H1 (cell line): ENCODE data around the gene POLRMT. TPM values are rescaled to one million over a fixed set of nuclear protein-coding genes. Genes with fewer than 3 reads are reported as not detected.

Source experiments
- CTCF ChIA-PET: fragments of 300-600 bp; sonication (Branson Sonifier 250); formaldehyde crosslinking; loops from one replicate; lab custom pipeline; 2021; ENCODE audit not compliant: partially characterized antibody; lab: Charles Lee
- POLR2A ChIA-PET: fragments of 300-600 bp; sonication (Branson Sonifier 250); formaldehyde crosslinking; loops from one replicate; lab custom pipeline; 2021; ENCODE audit warnings: inconsistent platforms; ENCODE audit not compliant: partially characterized antibody; lab: Charles Lee
- DNase-seq, 2 experiments: peaks; one replicate each; pipeline versions ENCODE4 v3.0.0 to v3.0.0-alpha.2; 2010 to 2022; ENCODE audit warnings: low spot score in 2 of 2, low read depth in 1 of 2, mixed read lengths in 1 of 2
- FAIRE-seq: peaks from 2 replicates; lab custom pipeline; 2011; peaks lifted over from hg19 to GRCh38; lab: Jason Lieb, UNC
- H2AFZ ChIP-seq: 2 replicates; pipeline ENCODE4 v1.8.1; 2012; ENCODE audit warnings: low read length, inconsistent platforms
- H2AK5ac ChIP-seq: 2 replicates; pipeline ENCODE4 v1.6.1; 2013; ENCODE audit warnings: low read depth, low read length
- H2BK120ac ChIP-seq: replicated peaks from 2 replicates; pipeline ENCODE3; 2013; ENCODE audit warnings: low read depth, low read length, inconsistent platforms
- H2BK12ac ChIP-seq: 2 replicates; pipeline ENCODE4 v1.6.1; 2013; ENCODE audit warnings: low read depth, low read length
- H2BK15ac ChIP-seq: 2 replicates; pipeline ENCODE4 v1.6.1; 2013; ENCODE audit warnings: low read length
- H2BK20ac ChIP-seq: 2 replicates; pipeline ENCODE4 v1.6.1; 2013; ENCODE audit warnings: low read length
- H2BK5ac ChIP-seq: 2 replicates; pipeline ENCODE4 v1.6.1; 2013; ENCODE audit warnings: low read depth, low read length
- H3K14ac ChIP-seq: 2 replicates; pipeline ENCODE4 v1.6.1; 2013; ENCODE audit warnings: inconsistent platforms; ENCODE audit not compliant: insufficient read length
- H3K18ac ChIP-seq: 2 replicates; pipeline ENCODE4 v1.6.1; 2013; ENCODE audit warnings: low read length; ENCODE audit errors: extremely low read depth
- H3K23ac ChIP-seq: 2 replicates; pipeline ENCODE4 v1.6.1; 2013; ENCODE audit warnings: inconsistent platforms; ENCODE audit not compliant: insufficient read length
- H3K23me2 ChIP-seq: 2 replicates; pipeline ENCODE4 v1.6.1; 2013; ENCODE audit warnings: low read depth, low read length
- H3K27ac ChIP-seq: 2 replicates; pipeline ENCODE4 v1.6.1; 2011; ENCODE audit warnings: low read depth, low read length, inconsistent platforms
- H3K27me3 ChIP-seq, 4 experiments: replicated peaks in 1 of 4; 1 replicate in 1 of 4; 2 replicates in 3 of 4; pipeline versions ENCODE4 v1.6.1 to v1.8.1; 2011 to 2013; ENCODE audit warnings: low read length in 3 of 4, mild to moderate bottlenecking in 3 of 4, inconsistent platforms in 2 of 4, mixed read lengths in 2 of 4, moderate library complexity in 1 of 4; ENCODE audit not compliant: control insufficient read depth in 3 of 4, insufficient read depth in 3 of 4; ENCODE audit errors: extremely low read depth in 1 of 4
- H3K36me3 ChIP-seq, 4 experiments: 2 replicates each; pipeline versions ENCODE4 v1.6.1 to v1.8.1; 2011 to 2013; ENCODE audit warnings: mild to moderate bottlenecking in 4 of 4, low read length in 3 of 4, moderate library complexity in 2 of 4, control low read depth in 1 of 4, inconsistent platforms in 1 of 4; ENCODE audit not compliant: insufficient read depth in 4 of 4, control insufficient read depth in 2 of 4
- H3K4ac ChIP-seq: replicated peaks from 2 replicates; pipeline ENCODE3; 2013; ENCODE audit warnings: low read length, low read depth, mixed read lengths, inconsistent platforms; ENCODE audit not compliant: insufficient read length
- H3K4me1 ChIP-seq, 4 experiments: replicated peaks in 1 of 4; 1 replicate in 1 of 4; 2 replicates in 3 of 4; pipeline versions ENCODE4 v1.6.1 to v1.8.1; 2011 to 2013; ENCODE audit warnings: low read length in 3 of 4, inconsistent platforms in 2 of 4, mixed read lengths in 1 of 4; ENCODE audit not compliant: insufficient read depth in 4 of 4, control insufficient read depth in 3 of 4
- H3K4me2 ChIP-seq, 2 experiments: 2 replicates each; pipeline versions ENCODE4 v1.6.1 to v1.8.1; 2011 to 2013; ENCODE audit warnings: low read depth in 2 of 2, low read length in 2 of 2, control low read depth in 1 of 2, inconsistent platforms in 1 of 2, mild to moderate bottlenecking in 1 of 2; ENCODE audit not compliant: insufficient read depth in 1 of 2
- H3K4me3 ChIP-seq, 4 experiments: fragments of 200-600, 300-600 bp in 1 of 4; sonication (generic), shearing (Covaris generic), sonication (Bioruptor Twin) in 1 of 4; 2 replicates each; pipeline versions ENCODE4 v1.5.1 to v1.8.1; 2011 to 2016; ENCODE audit warnings: low read length in 4 of 4, low read depth in 3 of 4, control low read depth in 2 of 4, inconsistent platforms in 2 of 4, mild to moderate bottlenecking in 2 of 4, mixed read lengths in 1 of 4, moderate library complexity in 1 of 4; ENCODE audit not compliant: insufficient read depth in 2 of 4; ENCODE audit errors: extremely low read depth in 1 of 4
- H3K56ac ChIP-seq: replicated peaks from 2 replicates; pipeline ENCODE3; 2013; ENCODE audit warnings: low read depth, mild to moderate bottlenecking, mixed read lengths, low read length, inconsistent platforms; ENCODE audit not compliant: insufficient read length
- H3K79me1 ChIP-seq: 2 replicates; pipeline ENCODE4 v1.6.1; 2013; ENCODE audit warnings: low read depth, low read length, control low read depth
- H3K79me2 ChIP-seq, 2 experiments: 2 replicates each; pipeline versions ENCODE4 v1.6.1 to v1.8.1; 2012 to 2013; ENCODE audit warnings: low read length in 2 of 2, mild to moderate bottlenecking in 2 of 2, inconsistent platforms in 1 of 2; ENCODE audit not compliant: insufficient read depth in 2 of 2, control insufficient read depth in 1 of 2
- H3K9ac ChIP-seq, 4 experiments: replicated peaks in 1 of 4; 1 replicate in 1 of 4; 2 replicates in 3 of 4; pipeline versions ENCODE4 v1.6.1 to v1.8.1; 2011 to 2013; ENCODE audit warnings: low read depth in 3 of 4, low read length in 3 of 4, control low read depth in 2 of 4, mild to moderate bottlenecking in 2 of 4, moderate library complexity in 2 of 4, inconsistent platforms in 1 of 4; ENCODE audit errors: extremely low read depth in 1 of 4
- H3K9me3 ChIP-seq, 2 experiments: 2 replicates each; pipeline versions ENCODE4 v1.6.1 to v1.8.1; 2012 to 2013; ENCODE audit warnings: mild to moderate bottlenecking in 2 of 2, moderate library complexity in 2 of 2, control low read depth in 1 of 2, inconsistent platforms in 1 of 2, low read depth in 1 of 2, low read length in 1 of 2, mixed read lengths in 1 of 2; ENCODE audit not compliant: insufficient read depth in 2 of 2
- H4K20me1 ChIP-seq, 2 experiments: replicated peaks in 1 of 2; 2 replicates each; pipeline versions ENCODE3 to v1.8.1; 2011 to 2013; ENCODE audit warnings: inconsistent platforms in 2 of 2, low read length in 2 of 2, mild to moderate bottlenecking in 1 of 2; ENCODE audit not compliant: insufficient read depth in 2 of 2, control insufficient read depth in 1 of 2
- H4K5ac ChIP-seq: 2 replicates; pipeline ENCODE4 v1.6.1; 2013; ENCODE audit warnings: low read length, low read depth, mixed read lengths, inconsistent platforms; ENCODE audit not compliant: insufficient read length
- H4K8ac ChIP-seq: 2 replicates; pipeline ENCODE4 v1.8.0; 2013; ENCODE audit warnings: mild to moderate bottlenecking, moderate library complexity, low read length, inconsistent platforms; ENCODE audit not compliant: insufficient read depth; ENCODE audit errors: extremely low read depth
- H4K91ac ChIP-seq: replicated peaks from 2 replicates; pipeline ENCODE3; 2013; ENCODE audit warnings: low read length, mixed read lengths, inconsistent platforms; ENCODE audit not compliant: insufficient read length
- CHD2 ChIP-seq: IDR thresholded peaks from 2 replicates; pipeline ENCODE4 v1.6.1; 2012; ENCODE audit warnings: low read length, improper control_type of control experiment
- KDM4A ChIP-seq: IDR thresholded peaks from one replicate; pipeline ENCODE4 v1.7.1; 2012; ENCODE audit warnings: low read depth, mild to moderate bottlenecking, moderate library complexity, low read length, inconsistent platforms; ENCODE audit not compliant: severe bottlenecking
- NRF1 ChIP-seq: IDR thresholded peaks from 2 replicates; pipeline ENCODE4 v1.6.1; 2011; ENCODE audit warnings: mild to moderate bottlenecking, low read depth, low read length, improper control_type of control experiment
- POLR2AphosphoS5 ChIP-seq: IDR thresholded peaks from 2 replicates; pipeline ENCODE4 v1.6.1; 2011; ENCODE audit warnings: low read depth, low read length
- RNF2 ChIP-seq: fragments of 200-900, 300-1000 bp; sonication (generic); IDR thresholded peaks from 2 replicates; pipeline ENCODE4 v1.7.1; 2016; ENCODE audit warnings: borderline replicate concordance, low read depth, mild to moderate bottlenecking, antibody characterized with exemption, low read length; ENCODE audit not compliant: poor library complexity, severe bottlenecking; ENCODE audit errors: missing control alignments
- SIRT6 ChIP-seq: IDR thresholded peaks from one replicate; pipeline ENCODE4 v1.7.1; 2012; ENCODE audit warnings: low read length, inconsistent platforms
- USF2 ChIP-seq: IDR thresholded peaks from 2 replicates; pipeline ENCODE4 v1.6.1; 2011; ENCODE audit warnings: low read length, improper control_type of control experiment
- WGBS, 2 experiments: shearing (Covaris generic) in 1 of 2; methylation state at CpG; one replicate each; pipeline versions ENCODE4 v1.1.6 to v1.1.7; 2013 to 2015; ENCODE audit warnings: low lambda C conversion rate in 2 of 2, mixed read lengths in 2 of 2, inconsistent platforms in 1 of 2, low coverage in 1 of 2, missing lambda C conversion rate in 1 of 2; ENCODE audit not compliant: insufficient replicate concordance in 2 of 2, insufficient coverage in 1 of 2, insufficient read length in 1 of 2; ENCODE audit errors: extremely low coverage in 1 of 2, missing lambda C conversion rate in 1 of 2; 5-methylcytosine and 5-hydroxymethylcytosine counted together
- polyA plus RNA-seq, 7 experiments: library from polyadenylated mRNA; depleted of rRNA in 3 of 7; stranded (reverse) in 5 of 7; unstranded in 2 of 7; fragments of >200 nt in 5 of 7; fragments of 200-250 nt in 2 of 7; gene quantifications; 1 replicate in 5 of 7; 2 replicates in 1 of 7; 4 replicates in 1 of 7; pipeline versions ENCODE4 v1.2.1 to v1.2.3, GENCODE V29; 2011 to 2013; ENCODE audit warnings: missing spikeins in 2 of 7, mixed read lengths in 2 of 7
- total RNA-seq: library from RNA; stranded (reverse); fragmentation: NEBNext Ultra II Directional; extraction: Animal tissue kit (Norgen Biotek cat#: 25700); gene quantifications from 2 replicates; pipeline ENCODE4 v1.2.1, GENCODE V29; 2021
- TF ChIP-seq, protein P1 (sequence below), 3 experiments: IDR thresholded peaks; 1 replicate in 2 of 3; 2 replicates in 1 of 3; pipeline versions ENCODE4 v1.5.1 to v1.6.1; 2011; ENCODE audit warnings: low read length in 3 of 3, mild to moderate bottlenecking in 3 of 3, inconsistent platforms in 2 of 3, low read depth in 1 of 3, moderate library complexity in 1 of 3; ENCODE audit not compliant: insufficient read depth in 1 of 3; ENCODE audit errors: control extremely low read depth in 1 of 3

POLRMT gene
- total and polyA plus RNA-seq, 2 of the 8 experiments (the other 6 are each of a cell fraction or from before 2014, with no cell fraction given), result 93.0 to 111 TPM

GRCh38 chr19:647566-648284 is 14.4 kb upstream of the POLRMT start:
- DNase-seq, result no peak
- Histone ChIP-seq H2BK20ac (no peak overlapping the region), H3K27me3 (no peaks in the 10 kb centered on the region), H3K4ac (no peak overlapping the region), H3K79me2 (peaks cover 0 to 8% of the 10 kb centered on the region in 2 experiments; a peak in 2 of 4 replicates), H3K9me3 (no peaks in the 10 kb centered on the region), H3K18ac (no peak overlapping the region), H3K4me1 (no peaks in the 10 kb centered on the region), H4K5ac (no peak overlapping the region), H3K79me1 (no peaks in the 10 kb centered on the region), H2AK5ac (no peak overlapping the region), H3K4me2 (no peak overlapping the region), H3K9ac (no peak overlapping the region), H3K23me2 (no peaks in the 10 kb centered on the region), H3K4me3 (no peak overlapping the region), H3K23ac (no peak overlapping the region), H3K56ac (no peak overlapping the region), H2AFZ (no peak overlapping the region), H2BK120ac (no peak overlapping the region), H3K36me3 (peaks cover 0 to 68% (median 18%) of the 10 kb centered on the region in 4 experiments; a peak in 6 of 8 replicates), H3K14ac (no peak overlapping the region), H3K27ac (no peak overlapping the region), H2BK5ac (no peak overlapping the region), H4K91ac (no peak overlapping the region), H2BK15ac (no peak overlapping the region), H4K20me1 (peaks cover 8 to 18% of the 10 kb centered on the region in 2 experiments), H4K8ac (no peak overlapping the region), H2BK12ac (no peak overlapping the region)
- FAIRE-seq, result no peak
- CTCF ChIA-PET, result interaction anchor here (1.8 kb wide), 1 partner anchor 13 kb away, joined by 4 read pairs; no protein-coding TSS in a partner anchor
- POLR2A ChIA-PET, result interaction anchor here (0.9 to 2.3 kb wide), 3 partner anchors 9 to 73 kb away, joined by 3 to 9 read pairs (median 3); no protein-coding TSS in a partner anchor
- 94% methylated on average over 43 of the region's 52 CpGs; no CpG with 5 or more reads in 1 of the 2 experiments for WGBS, 2 experiments
- no peak for TF ChIP-seq RNF2
- no peak for TF ChIP-seq SIRT6
- no peak for TF ChIP-seq POLR2AphosphoS5
- TF ChIP-seq, protein P1, sequence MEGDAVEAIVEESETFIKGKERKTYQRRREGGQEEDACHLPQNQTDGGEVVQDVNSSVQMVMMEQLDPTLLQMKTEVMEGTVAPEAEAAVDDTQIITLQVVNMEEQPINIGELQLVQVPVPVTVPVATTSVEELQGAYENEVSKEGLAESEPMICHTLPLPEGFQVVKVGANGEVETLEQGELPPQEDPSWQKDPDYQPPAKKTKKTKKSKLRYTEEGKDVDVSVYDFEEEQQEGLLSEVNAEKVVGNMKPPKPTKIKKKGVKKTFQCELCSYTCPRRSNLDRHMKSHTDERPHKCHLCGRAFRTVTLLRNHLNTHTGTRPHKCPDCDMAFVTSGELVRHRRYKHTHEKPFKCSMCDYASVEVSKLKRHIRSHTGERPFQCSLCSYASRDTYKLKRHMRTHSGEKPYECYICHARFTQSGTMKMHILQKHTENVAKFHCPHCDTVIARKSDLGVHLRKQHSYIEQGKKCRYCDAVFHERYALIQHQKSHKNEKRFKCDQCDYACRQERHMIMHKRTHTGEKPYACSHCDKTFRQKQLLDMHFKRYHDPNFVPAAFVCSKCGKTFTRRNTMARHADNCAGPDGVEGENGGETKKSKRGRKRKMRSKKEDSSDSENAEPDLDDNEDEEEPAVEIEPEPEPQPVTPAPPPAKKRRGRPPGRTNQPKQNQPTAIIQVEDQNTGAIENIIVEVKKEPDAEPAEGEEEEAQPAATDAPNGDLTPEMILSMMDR (IDR thresholded peaks at IDR 0.05; ENCODE audit: control extremely low read depth in 1 of 3, insufficient read depth in 1 of 3, low read depth in 1 of 3, low read length in 3 of 3), result no peak
- TF ChIP-seq USF2, result no peak
- no peak for TF ChIP-seq KDM4A
- no peak for TF ChIP-seq NRF1
- TF ChIP-seq CHD2, result no peak
